GM12878 (cell line): ENCODE data around the gene EDEM3. TPM values are rescaled to one million over a fixed set of nuclear protein-coding genes. Genes with fewer than 3 reads are reported as not detected.

Experiments used
- ATAC-seq: fragments of 200-7000 bp; cut with Tn5 transposase; 3 replicates; pipeline ENCODE4 v1.9.1; 2020; ENCODE audit warnings: mild to moderate bottlenecking, moderate library complexity
- BruUV-seq: library from RNA; stranded (reverse); fragments of 400-500 nt; replicated peaks from 2 replicates; lab custom pipeline; 2021; lab: Mats Ljungman, UMichigan
- CTCF ChIA-PET: fragments of 300-600 bp; sonication (Branson Sonifier 250); formaldehyde crosslinking; extraction: SDS; loops from one replicate; lab custom pipeline; 2021; ENCODE audit warnings: inconsistent platforms; lab: Yijun Ruan, JAX
- POLR2A ChIA-PET: fragments of 350-600 bp; formaldehyde crosslinking; extraction: SDS; loops from one replicate; lab custom pipeline; 2021; ENCODE audit warnings: inconsistent platforms; lab: Charles Lee
- RAD21 ChIA-PET: fragments of 300-600 bp; sonication (Branson Sonifier 250); formaldehyde crosslinking; loops from one replicate; lab custom pipeline; 2023; ENCODE audit warnings: antibody characterized with exemption; ENCODE audit not compliant: unreplicated experiment; lab: Charles Lee
- SMC1A ChIA-PET: fragments of 300-600 bp; sonication (Branson Sonifier 250); formaldehyde crosslinking; loops from one replicate; lab custom pipeline; 2023; ENCODE audit not compliant: unreplicated experiment, uncharacterized antibody; lab: Charles Lee
- DNase-seq: peaks from one replicate; pipeline ENCODE4 v3.0.0-alpha.2; 2011; ENCODE audit warnings: low read depth, low spot score
- FAIRE-seq: peaks from 3 replicates; lab custom pipeline; 2011; peaks lifted over from hg19 to GRCh38; lab: Jason Lieb, UNC
- H2AFZ ChIP-seq: 2 replicates; pipeline ENCODE4 v1.6.0; 2011; ENCODE audit warnings: low read depth, low read length, control low read depth; ENCODE audit not compliant: control insufficient read depth
- H3K27ac ChIP-seq: 2 replicates; pipeline ENCODE4 v1.5.1; 2011; ENCODE audit warnings: control low read depth; ENCODE audit not compliant: control insufficient read depth, insufficient read depth
- H3K27me3 ChIP-seq, 2 experiments: replicated peaks in 1 of 2; 2 replicates each; pipeline versions ENCODE4 v1.6.0 to v1.6.1; 2011; ENCODE audit warnings: low read length in 1 of 2; ENCODE audit not compliant: control insufficient read depth in 2 of 2, insufficient read depth in 2 of 2
- H3K36me3 ChIP-seq, 2 experiments: 2 replicates each; pipeline ENCODE4 v1.5.1; 2011; ENCODE audit warnings: low read length in 1 of 2; ENCODE audit not compliant: control insufficient read depth in 2 of 2, insufficient read depth in 2 of 2
- H3K4me1 ChIP-seq: 2 replicates; pipeline ENCODE4 v1.6.1; 2011; ENCODE audit warnings: mild to moderate bottlenecking, low read length, moderate library complexity, mixed read lengths; ENCODE audit not compliant: control insufficient read depth, insufficient read depth
- H3K4me2 ChIP-seq: 2 replicates; pipeline ENCODE4 v1.6.0; 2011; ENCODE audit warnings: control low read depth; ENCODE audit not compliant: control insufficient read depth, insufficient read depth
- H3K4me3 ChIP-seq: fragments of 200-600 bp; sonication (generic); 2 replicates; pipeline ENCODE4 v1.5.1; 2016
- H3K79me2 ChIP-seq: 2 replicates; pipeline ENCODE4 v1.6.0; 2011; ENCODE audit warnings: low read length; ENCODE audit not compliant: control insufficient read depth, insufficient read depth
- H3K9ac ChIP-seq: 2 replicates; pipeline ENCODE4 v1.8.0; 2011; ENCODE audit warnings: low read length, control low read depth, mixed read lengths; ENCODE audit not compliant: control insufficient read depth, insufficient read depth
- H3K9me3 ChIP-seq: replicated peaks from 3 replicates; pipeline ENCODE4 v1.5.1; 2011; ENCODE audit warnings: mild to moderate bottlenecking, low read length; ENCODE audit not compliant: control insufficient read depth, insufficient read depth
- H4K20me1 ChIP-seq: 2 replicates; pipeline ENCODE4 v1.6.0; 2011; ENCODE audit not compliant: control insufficient read depth, insufficient read depth
- CBX5 ChIP-seq: sonication (generic); IDR thresholded peaks from 2 replicates; pipeline ENCODE4 v1.6.1; 2016; ENCODE audit warnings: low read depth, moderate library complexity, mild to moderate bottlenecking, inconsistent platforms
- GATAD2B ChIP-seq: fragments of 450-650 bp; conservative IDR thresholded peaks from 2 replicates; pipeline ENCODE4 v1.6.1; 2017; ENCODE audit warnings: low read depth, mild to moderate bottlenecking, moderate library complexity
- HDAC2 ChIP-seq: fragments of 200-600 bp; sonication (generic); IDR thresholded peaks from 2 replicates; pipeline ENCODE4 v1.6.1; 2017
- HDAC6 ChIP-seq: fragments of 200-600 bp; sonication (generic); IDR thresholded peaks from one replicate; pipeline ENCODE4 v1.8.0; 2017; ENCODE audit warnings: antibody characterized with exemption; ENCODE audit not compliant: unreplicated experiment
- JUND ChIP-seq: IDR thresholded peaks from 2 replicates; pipeline ENCODE4 v1.6.1; 2012; ENCODE audit warnings: low read depth, mild to moderate bottlenecking, low read length, improper control_type of control experiment, moderate library complexity
- KLF5 ChIP-seq: fragments of 450-650 bp; IDR thresholded peaks from 2 replicates; pipeline ENCODE4 v1.6.1; 2014; ENCODE audit warnings: mild to moderate bottlenecking; ENCODE audit not compliant: partially characterized antibody
- MTA2 ChIP-seq: fragments of 450-650 bp; IDR thresholded peaks from 2 replicates; pipeline ENCODE4 v1.6.1; 2016; ENCODE audit warnings: low read depth, mild to moderate bottlenecking, moderate library complexity
- NFIC ChIP-seq: IDR thresholded peaks from 2 replicates; pipeline ENCODE4 v1.6.1; 2012; ENCODE audit warnings: low read depth, mild to moderate bottlenecking, inconsistent platforms, low read length, moderate library complexity
- NR2C1 ChIP-seq: fragments of 450-650 bp; IDR thresholded peaks from 2 replicates; pipeline ENCODE4 v1.6.1; 2017; ENCODE audit warnings: antibody characterized with exemption, mild to moderate bottlenecking, moderate library complexity
- POLR2A ChIP-seq: IDR thresholded peaks from 2 replicates; pipeline ENCODE4 v1.6.1; 2011; ENCODE audit warnings: low read depth, mild to moderate bottlenecking, low read length
- RB1 ChIP-seq: fragments of 450-650 bp; formaldehyde crosslinking; IDR thresholded peaks from 2 replicates; pipeline ENCODE4 v1.6.1; 2017; ENCODE audit warnings: mild to moderate bottlenecking, borderline replicate concordance
- RCOR1 ChIP-seq: conservative IDR thresholded peaks from 2 replicates; pipeline ENCODE4 v1.6.1; 2012; ENCODE audit warnings: low read depth, low read length, improper control_type of control experiment
- SMC3 ChIP-seq: IDR thresholded peaks from 2 replicates; pipeline ENCODE4 v1.6.1; 2011; ENCODE audit warnings: low read length, improper control_type of control experiment, borderline replicate concordance
- SRF ChIP-seq, 2 experiments: IDR thresholded peaks; 2 replicates each; pipeline ENCODE4 v1.6.1; 2011; ENCODE audit warnings: low read depth in 2 of 2, low read length in 2 of 2, mild to moderate bottlenecking in 1 of 2, moderate library complexity in 1 of 2
- STAT3 ChIP-seq: IDR thresholded peaks from 2 replicates; pipeline ENCODE4 v1.6.1; 2011; ENCODE audit warnings: low read depth, low read length, improper control_type of control experiment
- YY1 ChIP-seq: IDR thresholded peaks from 2 replicates; pipeline ENCODE4 v1.6.1; 2011; ENCODE audit warnings: low read depth, mild to moderate bottlenecking, low read length
- in situ Hi-C: fragments of 300-500 bp; cut with MboI; formaldehyde crosslinking; loops from 9 replicates; pipeline ENCODE4 v1.14.3; 2018; ENCODE audit warnings: mixed read lengths
- intact Hi-C: fragments of 100-400 bp; cut with micrococcal nuclease; formaldehyde crosslinking; loops from one replicate; pipeline ENCODE4 v1.14.2; 2022; ENCODE audit not compliant: unreplicated experiment
- polyA plus RNA-seq, 11 experiments: library from polyadenylated mRNA; depleted of rRNA in 4 of 11; unstranded in 6 of 11; stranded (reverse) in 5 of 11; fragments of >200 nt; fragmentation: Nextera tagmentation in 4 of 11; fragmentation: Illumina TruSeq in 1 of 11; extraction: Ambion mirVana in 4 of 11; extraction: Trizol in 1 of 11; gene quantifications; 1 replicate in 1 of 11; 2 replicates in 10 of 11; pipeline versions ENCODE4 v1.2.1 to v1.2.3, GENCODE V29; 2011 to 2016; ENCODE audit warnings: inconsistent platforms in 2 of 11, missing spikeins in 2 of 11, low read depth in 1 of 11
- total RNA-seq, 4 experiments: library from RNA; depleted of rRNA in 3 of 4; stranded (reverse); fragments of >200 nt in 3 of 4; fragmentation: Illumina TruSeq in 1 of 4; extraction: Trizol in 1 of 4; gene quantifications; 2 replicates each; pipeline versions ENCODE4 v1.2.1 to v1.2.3, GENCODE V29; 2013 to 2021
- TF ChIP-seq, protein P1 (sequence below): fragments of 450-650 bp; IDR thresholded peaks from 2 replicates; pipeline ENCODE4 v1.6.1; 2017; ENCODE audit warnings: mild to moderate bottlenecking
- TF ChIP-seq, protein P2 (sequence below): fragments of 450-650 bp; IDR thresholded peaks from 2 replicates; pipeline ENCODE4 v1.6.1; 2014; ENCODE audit warnings: mild to moderate bottlenecking
- TF ChIP-seq, protein P3 (sequence below): fragments of 450-650 bp; IDR thresholded peaks from 2 replicates; pipeline ENCODE4 v1.6.1; 2017; ENCODE audit warnings: mild to moderate bottlenecking, low read depth, inconsistent platforms; ENCODE audit not compliant: poor library complexity, severe bottlenecking

The EDEM3 gene
- total and polyA plus RNA-seq, 10 of the 15 experiments (the other 5 are each of a cell fraction or from before 2014, with no cell fraction given): 6.4 to 19.3 (median 14.3) TPM

DNA sequence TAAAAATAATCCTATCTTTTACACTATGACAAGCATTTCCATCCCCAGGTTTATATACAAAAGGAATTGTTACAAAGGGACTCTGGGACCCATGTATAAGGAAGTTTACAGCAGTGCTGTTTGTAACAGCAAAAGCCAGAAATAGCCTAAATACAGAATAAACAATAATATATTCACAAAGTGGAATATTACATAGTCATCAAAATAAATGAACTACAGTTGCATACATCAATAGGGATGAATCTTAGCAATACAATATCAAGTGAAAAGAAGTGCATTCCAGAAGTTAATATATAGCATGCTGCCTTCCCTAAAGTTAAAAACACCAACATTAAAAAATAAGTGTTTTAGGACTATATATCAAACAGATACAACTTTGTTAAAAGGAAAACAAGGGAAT, 77.3 kb downstream of the EDEM3 start:
- Histone ChIP-seq H3K27ac (no peak overlapping the region), H3K27me3 (no peaks in the 10 kb centered on the region; a peak in 1 of 4 replicates), H4K20me1 (no peaks in the 10 kb centered on the region), H3K9me3 (peaks cover 3% of the 10 kb centered on the region; the same call in 1 of the 3 replicates), H3K4me2 (no peak overlapping the region), H3K4me3 (no peak overlapping the region), H3K36me3 (no peaks in the 10 kb centered on the region), H3K9ac (no peak overlapping the region), H3K79me2 (no peaks in the 10 kb centered on the region), H3K4me1 (no peaks in the 10 kb centered on the region)
- BruUV-seq: no TSS peak
- in situ Hi-C loops: no loop called here
- DNase-seq: no peak
- SMC1A ChIA-PET: no interaction called here
- no peak for ATAC-seq
- RAD21 ChIA-PET: no interaction called here
- no peak for FAIRE-seq
- intact Hi-C loops: no loop called here
- CTCF ChIA-PET: interaction anchor here (0.5 to 1.5 kb wide), 4 partner anchors 9 to 37 kb away, joined by 3 to 8 read pairs (median 3); no protein-coding TSS in a partner anchor
- POLR2A ChIA-PET: no interaction called here
- TF ChIP-seq HDAC2 (no peak), HDAC6 (no peak), YY1 (no peak), GATAD2B (no peak), KLF5 (no peak), SMC3 (no peak), POLR2A (no peak), STAT3 (no peak), RB1 (no peak), NFIC (no peak), MTA2 (no peak), SRF (IDR thresholded peaks at IDR 0.05; ENCODE audit: low read depth in 2 of 2, low read length in 2 of 2) (no peak), RCOR1 (no peak), JUND (no peak), CBX5 (no peak), NR2C1 (no peak)
- TF ChIP-seq, protein P1, sequence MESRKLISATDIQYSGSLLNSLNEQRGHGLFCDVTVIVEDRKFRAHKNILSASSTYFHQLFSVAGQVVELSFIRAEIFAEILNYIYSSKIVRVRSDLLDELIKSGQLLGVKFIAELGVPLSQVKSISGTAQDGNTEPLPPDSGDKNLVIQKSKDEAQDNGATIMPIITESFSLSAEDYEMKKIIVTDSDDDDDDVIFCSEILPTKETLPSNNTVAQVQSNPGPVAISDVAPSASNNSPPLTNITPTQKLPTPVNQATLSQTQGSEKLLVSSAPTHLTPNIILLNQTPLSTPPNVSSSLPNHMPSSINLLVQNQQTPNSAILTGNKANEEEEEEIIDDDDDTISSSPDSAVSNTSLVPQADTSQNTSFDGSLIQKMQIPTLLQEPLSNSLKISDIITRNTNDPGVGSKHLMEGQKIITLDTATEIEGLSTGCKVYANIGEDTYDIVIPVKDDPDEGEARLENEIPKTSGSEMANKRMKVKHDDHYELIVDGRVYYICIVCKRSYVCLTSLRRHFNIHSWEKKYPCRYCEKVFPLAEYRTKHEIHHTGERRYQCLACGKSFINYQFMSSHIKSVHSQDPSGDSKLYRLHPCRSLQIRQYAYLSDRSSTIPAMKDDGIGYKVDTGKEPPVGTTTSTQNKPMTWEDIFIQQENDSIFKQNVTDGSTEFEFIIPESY: no peak
- TF ChIP-seq, protein P2, sequence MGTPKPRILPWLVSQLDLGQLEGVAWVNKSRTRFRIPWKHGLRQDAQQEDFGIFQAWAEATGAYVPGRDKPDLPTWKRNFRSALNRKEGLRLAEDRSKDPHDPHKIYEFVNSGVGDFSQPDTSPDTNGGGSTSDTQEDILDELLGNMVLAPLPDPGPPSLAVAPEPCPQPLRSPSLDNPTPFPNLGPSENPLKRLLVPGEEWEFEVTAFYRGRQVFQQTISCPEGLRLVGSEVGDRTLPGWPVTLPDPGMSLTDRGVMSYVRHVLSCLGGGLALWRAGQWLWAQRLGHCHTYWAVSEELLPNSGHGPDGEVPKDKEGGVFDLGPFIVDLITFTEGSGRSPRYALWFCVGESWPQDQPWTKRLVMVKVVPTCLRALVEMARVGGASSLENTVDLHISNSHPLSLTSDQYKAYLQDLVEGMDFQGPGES: no peak
- TF ChIP-seq, protein P3, sequence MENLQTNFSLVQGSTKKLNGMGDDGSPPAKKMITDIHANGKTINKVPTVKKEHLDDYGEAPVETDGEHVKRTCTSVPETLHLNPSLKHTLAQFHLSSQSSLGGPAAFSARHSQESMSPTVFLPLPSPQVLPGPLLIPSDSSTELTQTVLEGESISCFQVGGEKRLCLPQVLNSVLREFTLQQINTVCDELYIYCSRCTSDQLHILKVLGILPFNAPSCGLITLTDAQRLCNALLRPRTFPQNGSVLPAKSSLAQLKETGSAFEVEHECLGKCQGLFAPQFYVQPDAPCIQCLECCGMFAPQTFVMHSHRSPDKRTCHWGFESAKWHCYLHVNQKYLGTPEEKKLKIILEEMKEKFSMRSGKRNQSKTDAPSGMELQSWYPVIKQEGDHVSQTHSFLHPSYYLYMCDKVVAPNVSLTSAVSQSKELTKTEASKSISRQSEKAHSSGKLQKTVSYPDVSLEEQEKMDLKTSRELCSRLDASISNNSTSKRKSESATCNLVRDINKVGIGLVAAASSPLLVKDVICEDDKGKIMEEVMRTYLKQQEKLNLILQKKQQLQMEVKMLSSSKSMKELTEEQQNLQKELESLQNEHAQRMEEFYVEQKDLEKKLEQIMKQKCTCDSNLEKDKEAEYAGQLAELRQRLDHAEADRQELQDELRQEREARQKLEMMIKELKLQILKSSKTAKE: no peak
- TF ChIP-seq, all 136 proteins: peak for 0
- no peak overlapping the region for H2AFZ ChIP-seq
